NCI-H187 (cell line): ENCODE data around the gene IBA57.
"Not testable (repeated sequence)": the region's sequence is repeated elsewhere in the genome, so short reads cannot be mapped to it uniquely, and the experiment has no call there.

Experiments
- DNase-seq, 2 experiments: peaks; one replicate each; lab custom pipeline; 2025; lab: John Stamatoyannopoulos, UW

IBA57 gene

GRCh38 chr1:228226956-228227791, 61.6 kb downstream of the IBA57 start:
- no peak for DNase-seq

- DNase-seq = not testable (repeated sequence)
Measured at GRCh38 chr1:228228147-228228546, 62.5 kb downstream of the IBA57 start.

- no peak for DNase-seq
Measured at GRCh38 chr1:228228601-228229074, 63.0 kb downstream of the IBA57 start.

GRCh38 chr1:228231189-228231588, 65.6 kb downstream of the IBA57 start:
- no peak for DNase-seq
